Left lung (tissue), 10 donors: ENCODE data around the gene FOXI1. TPM values are rescaled to one million over a fixed set of nuclear protein-coding genes. Genes with fewer than 3 reads are reported as not detected.
"Not testable (repeated sequence)": the region's sequence is repeated elsewhere in the genome, so short reads cannot be mapped to it uniquely, and the experiment has no call there.

Experiments
- ATAC-seq: fragments of 200-7000 bp; cut with Tn5 transposase; one replicate; pipeline ENCODE4 v1.9.1; 2020; ENCODE audit warnings: moderate library complexity
- DNase-seq, 4 donors: peaks; one replicate each; pipeline ENCODE4 v3.0.0-alpha.2; 2013 to 2020
- H3K27ac ChIP-seq, 2 donors: fragments of 200-600 bp; sonication (generic) in 1 of 2; one replicate each; pipeline versions ENCODE4 v1.5.0 to v1.8.0; 2020 to 2021
- H3K27me3 ChIP-seq, 2 donors: fragments of 200-600 bp; sonication (generic) in 1 of 2; one replicate each; pipeline versions ENCODE4 v1.5.0 to v1.8.0; 2020 to 2021
- H3K36me3 ChIP-seq, 2 donors: fragments of 200-600 bp; sonication (generic) in 1 of 2; one replicate each; pipeline versions ENCODE4 v1.5.0 to v1.8.0; 2020 to 2021
- H3K4me1 ChIP-seq, 2 donors: fragments of 200-600 bp; one replicate each; pipeline ENCODE4 v1.8.0; 2021
- H3K4me3 ChIP-seq, 2 donors: fragments of 200-600 bp; sonication (generic) in 1 of 2; one replicate each; pipeline versions ENCODE4 v1.5.0 to v1.8.0; 2020 to 2021; ENCODE audit warnings: mild to moderate bottlenecking in 1 of 2
- H3K9me3 ChIP-seq, 2 donors: fragments of 200-600 bp; sonication (generic) in 1 of 2; one replicate each; pipeline versions ENCODE4 v1.5.0 to v1.8.0; 2020 to 2021
- CTCF ChIP-seq, 2 donors: fragments of 200-600 bp; sonication (generic) in 1 of 2; IDR thresholded peaks; one replicate each; pipeline versions ENCODE4 v1.5.0 to v1.8.0; 2021; ENCODE audit warnings: antibody characterized with exemption in 2 of 2
- intact Hi-C, 2 donors: fragments of 100-400 bp; cut with DNase I; formaldehyde crosslinking; loops; one replicate each; pipeline versions ENCODE4 v1.11.2 to v1.14.2; 2022
- polyA plus RNA-seq, 6 donors: library from polyadenylated mRNA; unstranded; fragments of 120-200 nt; gene quantifications; one replicate each; pipeline ENCODE4 v1.2.1, GENCODE V29; 2013; ENCODE audit not compliant: insufficient read length in 6 of 6
- total RNA-seq, 2 donors: library from RNA; stranded (reverse); fragmentation: NEBNext Ultra II Directional; extraction: Animal tissue kit (Norgen Biotek cat#: 25700); gene quantifications; one replicate each; pipeline ENCODE4 v1.2.1, GENCODE V29; 2021
- donor health status: DM: no; HTN: yes; CAD: no.
- donor health status: DM: no; HTN: no; CAD: no.

Gene FOXI1
- total and polyA plus RNA-seq, 8 donors, result 0.07 to 0.09 TPM; not detected in 6

- no peak for ATAC-seq
- Histone ChIP-seq H3K36me3 (peaks cover 0 to 43% of the 10 kb centered on the region in 2 donors), H3K4me1 (no peaks in the 10 kb centered on the region), H3K27me3 (no peaks in the 10 kb centered on the region), H3K9me3 (no peaks in the 10 kb centered on the region), H3K27ac (no peak overlapping the region), H3K4me3 (no peak overlapping the region)
- no peak for DNase-seq
- TF ChIP-seq CTCF (IDR thresholded peaks at IDR 0.05), result no peak
- intact Hi-C loops, result no loop called here
Measured at GRCh38 chr5:170087168-170087817, 18.4 kb upstream of the FOXI1 start.

GRCh38 chr5:170092455-170093101 lies 13.1 kb upstream of the FOXI1 start:
- H3K36me3 ChIP-seq, result peaks cover 0 to 1% of the 10 kb centered on the region in 2 donors
- peaks cover 0 to 24% of the 10 kb centered on the region in 2 donors for H3K4me1 ChIP-seq
- TF ChIP-seq CTCF (IDR thresholded peaks at IDR 0.05), result no peak
- DNase-seq, result no peak
- no peaks in the 10 kb centered on the region for H3K9me3 ChIP-seq
- H3K27ac ChIP-seq, result no peak overlapping the region
- H3K27me3 ChIP-seq, result no peaks in the 10 kb centered on the region
- ATAC-seq, result no peak
- H3K4me3 ChIP-seq, result no peak overlapping the region
- intact Hi-C loops, result no loop called here

- intact Hi-C loops, result not testable (repeated sequence)
Measured at GRCh38 chr5:170094329-170094728, 11.4 kb upstream of the FOXI1 start.

GRCh38 chr5:170095646-170096045 lies 10.1 kb upstream of the FOXI1 start:
- intact Hi-C loops, result no loop called here
- TF ChIP-seq CTCF (IDR thresholded peaks at IDR 0.05), result no peak
- Histone ChIP-seq H3K36me3 (no peaks in the 10 kb centered on the region), H3K9me3 (peaks cover 0 to 6% of the 10 kb centered on the region in 2 donors), H3K27me3 (no peaks in the 10 kb centered on the region), H3K27ac (no peak overlapping the region), H3K4me1 (peaks cover 0 to 33% of the 10 kb centered on the region in 2 donors), H3K4me3 (no peak overlapping the region)
- ATAC-seq (peak; percentile 29), DNase-seq (no peak)

More at GRCh38 chr5:170094329-170094728, 11.4 kb upstream of the FOXI1 start:
- H3K4me1 ChIP-seq, result peaks cover 0 to 33% of the 10 kb centered on the region in 2 donors
- not testable (repeated sequence) for H3K27me3 ChIP-seq, ATAC-seq, DNase-seq, H3K4me3 ChIP-seq, H3K9me3 ChIP-seq, H3K27ac ChIP-seq, H3K36me3 ChIP-seq

- no peak for TF ChIP-seq CTCF (IDR thresholded peaks at IDR 0.05)
- H3K36me3 ChIP-seq, result no peaks in the 10 kb centered on the region
- DNase-seq (peak in 2 of 4 donors; percentile 24 to 48), ATAC-seq (no peak)
- peaks cover 0 to 33% of the 10 kb centered on the region in 2 donors for H3K4me1 ChIP-seq
- intact Hi-C loops, result no loop called here
- H3K4me3 ChIP-seq, result no peak overlapping the region
- H3K27ac ChIP-seq, result no peak overlapping the region
- peaks cover 0 to 6% of the 10 kb centered on the region in 2 donors for H3K9me3 ChIP-seq
- H3K27me3 ChIP-seq, result no peaks in the 10 kb centered on the region
Measured at GRCh38 chr5:170097934-170098333, 7.8 kb upstream of the FOXI1 start.
